DOHH2 (cell line): ENCODE measurements around the gene MYEF2.

Source experiments
- H3F3A ChIP-seq: fragments of 200-600 bp; sonication (generic), shearing (Covaris generic); 2 replicates; pipeline ENCODE4 v1.6.0; 2016; ENCODE audit warnings: antibody characterized with exemption, mild to moderate bottlenecking; ENCODE audit not compliant: control insufficient read depth, insufficient read depth
- H3K27ac ChIP-seq: fragments of 200-600 bp; sonication (generic); 2 replicates; pipeline ENCODE4 v1.5.1; 2014; ENCODE audit warnings: low read depth, mild to moderate bottlenecking, low read length, moderate library complexity
- H3K27me3 ChIP-seq: fragments of 200-600 bp; sonication (generic); 2 replicates; pipeline ENCODE4 v1.6.1; 2014; ENCODE audit warnings: mild to moderate bottlenecking, low read length, mixed read lengths; ENCODE audit not compliant: control insufficient read depth
- H3K36me3 ChIP-seq: fragments of 200-600 bp; sonication (generic); 2 replicates; pipeline ENCODE4 v1.6.1; 2014; ENCODE audit warnings: mild to moderate bottlenecking, low read length, moderate library complexity, mixed read lengths; ENCODE audit not compliant: control insufficient read depth
- H3K4me1 ChIP-seq: fragments of 200-600 bp; sonication (generic); 2 replicates; pipeline ENCODE4 v1.6.1; 2014; ENCODE audit warnings: mild to moderate bottlenecking, low read length, mixed read lengths; ENCODE audit not compliant: control insufficient read depth
- H3K4me2 ChIP-seq: fragments of 200-600 bp; sonication (generic); 2 replicates; pipeline ENCODE4 v1.6.0; 2014; ENCODE audit warnings: mild to moderate bottlenecking, low read length, moderate library complexity
- H3K4me3 ChIP-seq: fragments of 200-600 bp; sonication (generic); 2 replicates; pipeline ENCODE4 v1.5.1; 2014; ENCODE audit warnings: mild to moderate bottlenecking, low read length, mixed read lengths
- H3K79me2 ChIP-seq: fragments of 200-600 bp; sonication (generic); 2 replicates; pipeline ENCODE4 v1.6.1; 2014; ENCODE audit warnings: mild to moderate bottlenecking, low read length, mixed read lengths; ENCODE audit not compliant: control insufficient read depth
- H3K9me2 ChIP-seq: fragments of 200-600 bp; sonication (generic); replicated peaks from 2 replicates; pipeline ENCODE4 v1.6.1; 2014; ENCODE audit warnings: mild to moderate bottlenecking, low read length, mixed read lengths; ENCODE audit not compliant: control insufficient read depth
- H3K9me3 ChIP-seq: fragments of 200-600 bp; sonication (generic); 2 replicates; pipeline ENCODE4 v1.6.1; 2014; ENCODE audit warnings: antibody characterized with exemption, low read length, mixed read lengths; ENCODE audit not compliant: control insufficient read depth, insufficient read depth
- H4K20me1 ChIP-seq: fragments of 200-600 bp; sonication (generic); 2 replicates; pipeline ENCODE4 v1.6.0; 2014; ENCODE audit warnings: low read depth, mild to moderate bottlenecking, antibody characterized with exemption, low read length, moderate library complexity; ENCODE audit not compliant: control insufficient read depth, insufficient read depth
- EZH2phosphoT487 ChIP-seq: fragments of 200-600 bp; sonication (generic); IDR thresholded peaks from 2 replicates; pipeline ENCODE4 v1.6.1; 2017; ENCODE audit warnings: borderline replicate concordance, mild to moderate bottlenecking, antibody characterized with exemption, low read length, moderate library complexity, mixed read lengths
- TF ChIP-seq, protein P1 (sequence below): fragments of 200-600 bp; sonication (generic); IDR thresholded peaks from one replicate; pipeline ENCODE4 v1.5.1; 2014; ENCODE audit warnings: antibody characterized with exemption, mild to moderate bottlenecking, low read depth, low read length; ENCODE audit not compliant: poor library complexity, severe bottlenecking

MYEF2 gene

DNA sequence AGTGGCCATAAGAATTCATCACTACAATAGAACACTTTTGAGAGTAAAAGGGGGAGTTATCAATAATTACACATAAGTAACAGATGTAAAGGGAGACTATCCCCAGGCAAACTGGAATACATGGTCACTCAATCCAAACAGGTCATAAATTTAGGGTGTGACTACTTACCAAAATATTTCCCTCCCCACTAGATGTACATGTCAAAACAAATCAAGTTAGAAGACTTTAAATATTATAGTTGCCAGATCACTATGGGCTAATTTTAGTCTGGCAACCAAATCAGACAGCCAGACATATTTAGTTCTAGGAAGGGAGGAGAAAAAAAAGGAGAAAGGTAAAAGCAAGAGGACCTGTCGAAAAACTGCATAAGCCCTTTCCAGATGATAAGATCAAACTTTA lies 34.2 kb downstream of the MYEF2 start:
- no peak overlapping the region for H3K27ac ChIP-seq
- H3K79me2 ChIP-seq = no peaks in the 10 kb centered on the region
- no peaks in the 10 kb centered on the region for H3K27me3 ChIP-seq
- no peaks in the 10 kb centered on the region for H3K4me1 ChIP-seq
- H3K36me3 ChIP-seq = peaks cover 24% of the 10 kb centered on the region
- no peak overlapping the region for H3K4me3 ChIP-seq
- H3K9me3 ChIP-seq = no peaks in the 10 kb centered on the region
- no peak for TF ChIP-seq EZH2phosphoT487
- TF ChIP-seq, protein P1, sequence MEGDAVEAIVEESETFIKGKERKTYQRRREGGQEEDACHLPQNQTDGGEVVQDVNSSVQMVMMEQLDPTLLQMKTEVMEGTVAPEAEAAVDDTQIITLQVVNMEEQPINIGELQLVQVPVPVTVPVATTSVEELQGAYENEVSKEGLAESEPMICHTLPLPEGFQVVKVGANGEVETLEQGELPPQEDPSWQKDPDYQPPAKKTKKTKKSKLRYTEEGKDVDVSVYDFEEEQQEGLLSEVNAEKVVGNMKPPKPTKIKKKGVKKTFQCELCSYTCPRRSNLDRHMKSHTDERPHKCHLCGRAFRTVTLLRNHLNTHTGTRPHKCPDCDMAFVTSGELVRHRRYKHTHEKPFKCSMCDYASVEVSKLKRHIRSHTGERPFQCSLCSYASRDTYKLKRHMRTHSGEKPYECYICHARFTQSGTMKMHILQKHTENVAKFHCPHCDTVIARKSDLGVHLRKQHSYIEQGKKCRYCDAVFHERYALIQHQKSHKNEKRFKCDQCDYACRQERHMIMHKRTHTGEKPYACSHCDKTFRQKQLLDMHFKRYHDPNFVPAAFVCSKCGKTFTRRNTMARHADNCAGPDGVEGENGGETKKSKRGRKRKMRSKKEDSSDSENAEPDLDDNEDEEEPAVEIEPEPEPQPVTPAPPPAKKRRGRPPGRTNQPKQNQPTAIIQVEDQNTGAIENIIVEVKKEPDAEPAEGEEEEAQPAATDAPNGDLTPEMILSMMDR = no peak
- no peaks in the 10 kb centered on the region for H3K9me2 ChIP-seq
- H4K20me1 ChIP-seq = no peaks in the 10 kb centered on the region
- H3F3A ChIP-seq = no peaks in the 10 kb centered on the region
- H3K4me2 ChIP-seq = no peak overlapping the region

DNA sequence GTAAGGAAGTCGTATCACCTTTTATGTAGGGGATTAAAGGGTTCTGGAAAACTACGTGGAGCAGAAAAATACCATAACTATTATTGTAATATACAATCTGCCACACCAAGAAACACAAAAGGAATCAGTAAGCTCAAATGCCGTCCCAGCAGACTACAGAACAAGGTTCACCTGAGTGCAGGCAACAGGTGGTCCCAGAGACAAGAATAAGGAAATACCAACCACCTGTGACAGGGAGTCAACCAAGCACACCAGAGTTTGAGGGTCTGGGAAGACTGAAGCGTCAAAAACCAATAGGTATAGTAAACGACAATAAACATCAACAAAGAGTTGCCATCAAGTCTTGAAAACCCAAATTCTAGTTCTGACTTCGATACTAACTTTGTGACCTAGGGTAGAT lies 45.2 kb downstream of the MYEF2 start:
- Histone ChIP-seq H3K9me2 (no peaks in the 10 kb centered on the region), H3K9me3 (no peaks in the 10 kb centered on the region), H3K4me1 (no peaks in the 10 kb centered on the region), H3K79me2 (no peaks in the 10 kb centered on the region), H3K27me3 (no peaks in the 10 kb centered on the region), H4K20me1 (no peaks in the 10 kb centered on the region), H3K4me3 (no peak overlapping the region), H3K36me3 (no peaks in the 10 kb centered on the region), H3K27ac (no peak overlapping the region), H3K4me2 (no peak overlapping the region), H3F3A (no peaks in the 10 kb centered on the region)
- TF ChIP-seq, protein P1 = no peak
- TF ChIP-seq EZH2phosphoT487 = no peak

DNA sequence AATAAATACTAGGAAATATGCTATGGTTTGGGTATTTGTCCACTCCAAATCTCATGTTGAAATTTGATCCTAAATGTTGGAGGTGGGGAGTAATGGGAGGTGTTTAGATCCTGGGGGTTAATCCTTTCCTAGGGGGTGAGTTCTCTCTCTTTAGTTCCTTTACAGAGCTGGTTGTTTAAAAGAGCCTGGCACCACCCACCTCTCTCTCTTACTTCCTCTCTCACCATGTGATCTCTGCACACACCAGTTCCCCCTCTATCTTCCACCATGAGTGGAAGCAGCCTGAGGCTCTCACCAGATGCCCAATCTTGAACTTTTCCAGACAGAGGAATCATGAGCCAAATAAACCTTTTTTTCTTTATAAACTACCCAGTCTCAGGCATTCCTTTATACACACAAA lies 46.8 kb downstream of the MYEF2 start:
- H3F3A ChIP-seq = no peaks in the 10 kb centered on the region
- H3K9me3 ChIP-seq = no peaks in the 10 kb centered on the region
- no peak overlapping the region for H3K27ac ChIP-seq
- no peaks in the 10 kb centered on the region for H3K27me3 ChIP-seq
- H3K4me2 ChIP-seq = no peak overlapping the region
- TF ChIP-seq, protein P1 = no peak
- no peak for TF ChIP-seq EZH2phosphoT487
- no peaks in the 10 kb centered on the region for H4K20me1 ChIP-seq
- H3K36me3 ChIP-seq = no peaks in the 10 kb centered on the region
- no peaks in the 10 kb centered on the region for H3K4me1 ChIP-seq
- H3K9me2 ChIP-seq = no peaks in the 10 kb centered on the region
- H3K4me3 ChIP-seq = no peak overlapping the region
- H3K79me2 ChIP-seq = no peaks in the 10 kb centered on the region
